ENCODE results near the gene CLIC4. TPM values are rescaled to one million over a fixed set of nuclear protein-coding genes. Genes with fewer than 3 reads are reported as not detected.

Gene CLIC4
- total RNA-seq, 1 donor = 711 TPM

DNA sequence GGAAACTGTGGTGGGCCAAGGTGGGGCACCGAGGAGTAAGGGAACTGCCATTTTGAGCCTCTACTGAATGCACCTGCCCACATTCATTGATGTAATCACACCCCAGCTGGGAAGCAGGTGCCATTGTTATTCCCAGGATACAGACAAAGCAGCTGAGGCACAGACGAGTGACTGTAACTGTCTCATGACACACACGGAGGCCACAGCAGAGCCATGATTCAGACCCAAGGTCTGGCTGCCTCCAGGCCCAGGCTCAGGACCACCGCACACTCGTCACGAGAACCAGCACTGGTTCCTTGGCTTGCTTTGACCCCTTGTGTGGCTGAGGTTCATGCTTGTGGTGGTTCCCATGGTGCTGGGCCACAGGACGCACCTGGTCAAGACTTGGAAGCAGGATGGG is 45.6 kb upstream of the CLIC4 start:
- no peak for DNase-seq (ENCODE audit: insufficient read length, low spot score, missing footprints)
- H3K4me1 ChIP-seq (ENCODE audit: insufficient read depth, low read length) = peaks cover 4% of the 10 kb centered on the region
- no peaks in the 10 kb centered on the region for H3K27me3 ChIP-seq (ENCODE audit: insufficient read depth, low read length)
- H3K27ac ChIP-seq (ENCODE audit: low read depth, low read length) = no peak overlapping the region
- no peak overlapping the region for H3K4me2 ChIP-seq (ENCODE audit: insufficient read depth, low read length)
- TF ChIP-seq, protein P1, sequence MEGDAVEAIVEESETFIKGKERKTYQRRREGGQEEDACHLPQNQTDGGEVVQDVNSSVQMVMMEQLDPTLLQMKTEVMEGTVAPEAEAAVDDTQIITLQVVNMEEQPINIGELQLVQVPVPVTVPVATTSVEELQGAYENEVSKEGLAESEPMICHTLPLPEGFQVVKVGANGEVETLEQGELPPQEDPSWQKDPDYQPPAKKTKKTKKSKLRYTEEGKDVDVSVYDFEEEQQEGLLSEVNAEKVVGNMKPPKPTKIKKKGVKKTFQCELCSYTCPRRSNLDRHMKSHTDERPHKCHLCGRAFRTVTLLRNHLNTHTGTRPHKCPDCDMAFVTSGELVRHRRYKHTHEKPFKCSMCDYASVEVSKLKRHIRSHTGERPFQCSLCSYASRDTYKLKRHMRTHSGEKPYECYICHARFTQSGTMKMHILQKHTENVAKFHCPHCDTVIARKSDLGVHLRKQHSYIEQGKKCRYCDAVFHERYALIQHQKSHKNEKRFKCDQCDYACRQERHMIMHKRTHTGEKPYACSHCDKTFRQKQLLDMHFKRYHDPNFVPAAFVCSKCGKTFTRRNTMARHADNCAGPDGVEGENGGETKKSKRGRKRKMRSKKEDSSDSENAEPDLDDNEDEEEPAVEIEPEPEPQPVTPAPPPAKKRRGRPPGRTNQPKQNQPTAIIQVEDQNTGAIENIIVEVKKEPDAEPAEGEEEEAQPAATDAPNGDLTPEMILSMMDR (IDR thresholded peaks at IDR 0.05; ENCODE audit: extremely low read depth, low read depth, low read length) = no peak
- no peak overlapping the region for H3K4me3 ChIP-seq (ENCODE audit: insufficient read depth, low read length)
- H3K36me3 ChIP-seq (ENCODE audit: insufficient read depth, low read length) = no peaks in the 10 kb centered on the region
- H3K9me3 ChIP-seq (ENCODE audit: low read depth, low read length) = no peaks in the 10 kb centered on the region
- H3K79me2 ChIP-seq (ENCODE audit: insufficient read depth, low read length) = no peaks in the 10 kb centered on the region
- no peaks in the 10 kb centered on the region for H4K20me1 ChIP-seq (ENCODE audit: insufficient read depth, low read length)
- no peak overlapping the region for H2AFZ ChIP-seq (ENCODE audit: low read length)

DNA sequence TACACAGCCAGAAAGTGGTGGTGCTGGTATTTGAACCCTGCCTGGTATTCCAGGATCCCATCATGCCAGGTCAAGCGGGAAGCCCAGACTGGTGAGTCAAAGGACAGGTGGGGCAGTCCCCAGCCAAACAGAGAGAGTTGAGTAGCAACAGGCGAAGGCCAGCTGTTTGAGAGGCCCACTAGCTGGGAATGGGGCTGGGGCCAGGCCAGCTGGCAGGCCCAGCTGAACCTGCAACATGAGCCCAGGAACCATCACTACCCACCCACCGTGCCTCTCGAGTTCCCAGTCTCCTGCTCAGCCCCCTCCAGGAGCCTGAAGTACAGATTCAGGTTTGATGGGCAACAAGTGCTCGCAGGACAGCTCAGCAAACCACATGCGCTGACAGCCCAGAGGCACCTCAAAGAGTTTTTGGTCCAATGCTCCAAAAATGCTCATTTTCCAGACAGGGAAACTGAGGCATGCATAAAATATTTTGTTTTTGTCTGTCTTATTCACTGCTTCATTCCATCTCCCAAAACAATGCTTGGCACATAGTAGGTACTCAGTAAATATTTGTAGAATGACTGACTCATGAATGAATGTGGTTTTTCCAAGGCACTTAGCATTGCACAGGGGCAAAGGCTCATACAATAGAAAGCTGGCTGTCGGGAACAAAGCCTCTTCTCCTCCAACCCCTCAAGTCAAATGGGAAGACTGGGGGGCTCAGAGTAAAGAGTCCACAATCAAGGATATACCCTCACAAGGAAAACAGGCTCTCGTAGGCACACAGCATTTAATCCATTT is 42.5 kb upstream of the CLIC4 start:
- H3K9me3 ChIP-seq (ENCODE audit: low read depth, low read length) = no peaks in the 10 kb centered on the region
- DNase-seq (ENCODE audit: insufficient read length, low spot score, missing footprints) = no peak
- H3K4me1 ChIP-seq (ENCODE audit: insufficient read depth, low read length) = peaks cover 31% of the 10 kb centered on the region
- H4K20me1 ChIP-seq (ENCODE audit: insufficient read depth, low read length) = no peaks in the 10 kb centered on the region
- H3K27ac ChIP-seq (ENCODE audit: low read depth, low read length) = no peak overlapping the region
- H3K27me3 ChIP-seq (ENCODE audit: insufficient read depth, low read length) = no peaks in the 10 kb centered on the region
- H3K4me3 ChIP-seq (ENCODE audit: insufficient read depth, low read length) = no peak overlapping the region
- H2AFZ ChIP-seq (ENCODE audit: low read length) = no peak overlapping the region
- TF ChIP-seq, protein P1 (IDR thresholded peaks at IDR 0.05; ENCODE audit: extremely low read depth, low read depth, low read length) = no peak
- no peak overlapping the region for H3K4me2 ChIP-seq (ENCODE audit: insufficient read depth, low read length)
- H3K36me3 ChIP-seq (ENCODE audit: insufficient read depth, low read length) = no peaks in the 10 kb centered on the region
- H3K79me2 ChIP-seq (ENCODE audit: insufficient read depth, low read length) = no peaks in the 10 kb centered on the region

DNA sequence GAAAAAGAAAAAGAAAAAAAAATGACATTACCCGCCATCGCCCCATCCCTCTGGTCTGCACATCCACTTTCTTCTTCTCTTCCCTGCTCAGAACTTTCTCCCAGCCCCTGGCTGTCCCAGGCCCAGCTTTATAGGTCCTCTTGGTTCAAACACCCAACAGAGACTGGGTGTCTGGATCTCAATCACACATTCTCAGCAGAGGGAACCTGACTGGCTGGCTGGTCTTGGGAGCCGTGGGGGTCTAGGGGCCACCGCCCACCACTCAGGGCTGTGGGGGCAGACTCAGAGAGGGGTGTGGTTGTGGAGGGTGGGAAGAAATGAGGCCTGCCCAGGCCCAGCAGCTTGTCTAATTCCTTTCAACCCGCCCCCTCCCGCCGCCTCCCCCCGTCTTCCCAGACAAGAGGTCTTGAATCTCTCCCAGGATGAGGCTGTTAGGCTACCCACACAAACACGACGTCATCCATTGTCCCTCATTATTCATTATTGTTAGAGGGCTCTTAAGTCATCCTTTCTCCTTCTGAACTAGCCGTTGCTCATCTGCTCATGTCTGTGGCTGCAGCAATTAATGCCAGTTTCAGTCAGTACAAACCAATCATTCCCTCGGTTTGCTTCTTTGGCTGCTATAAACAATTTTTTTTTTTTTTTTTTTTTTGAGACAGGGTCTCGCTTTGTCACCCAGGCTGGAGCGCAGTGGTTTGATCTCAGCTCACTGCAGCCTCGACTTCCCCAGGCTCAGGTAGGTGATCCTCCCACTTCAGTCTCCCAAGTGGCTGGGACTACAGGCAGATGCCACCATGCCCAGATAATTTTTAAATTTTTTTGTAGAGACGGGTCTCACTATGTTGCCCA is 40.6 kb upstream of the CLIC4 start:
- Histone ChIP-seq H3K27me3 (ENCODE audit: insufficient read depth, low read length) (no peaks in the 10 kb centered on the region), H3K79me2 (ENCODE audit: insufficient read depth, low read length) (no peaks in the 10 kb centered on the region), H3K27ac (ENCODE audit: low read depth, low read length) (peak overlapping the region; percentile 95), H3K36me3 (ENCODE audit: insufficient read depth, low read length) (no peaks in the 10 kb centered on the region), H3K4me2 (ENCODE audit: insufficient read depth, low read length) (peak overlapping the region; percentile 76), H4K20me1 (ENCODE audit: insufficient read depth, low read length) (no peaks in the 10 kb centered on the region), H3K4me3 (ENCODE audit: insufficient read depth, low read length) (no peak overlapping the region), H3K9me3 (ENCODE audit: low read depth, low read length) (no peaks in the 10 kb centered on the region), H3K4me1 (ENCODE audit: insufficient read depth, low read length) (peaks cover 41% of the 10 kb centered on the region), H2AFZ (ENCODE audit: low read length) (peak overlapping the region; percentile 63)
- peak; percentile 89 for DNase-seq (ENCODE audit: insufficient read length, low spot score, missing footprints)
- TF ChIP-seq, protein P1 (IDR thresholded peaks at IDR 0.05; ENCODE audit: extremely low read depth, low read depth, low read length) = no peak

All from osteoblast (primary cell).